Activated gamma-delta T cell treated with Interleukin-2 at 50 U/mL for 16 hours (primary cell): ENCODE data around the gene FBXO42.
A peak's percentile ranks its signal among the peaks of the same experiment; 100 is the strongest.

ENCODE experiments used
- DNase-seq: peaks from one replicate; pipeline ENCODE4 v3.0.0-alpha.2; 2020

The FBXO42 gene

DNA sequence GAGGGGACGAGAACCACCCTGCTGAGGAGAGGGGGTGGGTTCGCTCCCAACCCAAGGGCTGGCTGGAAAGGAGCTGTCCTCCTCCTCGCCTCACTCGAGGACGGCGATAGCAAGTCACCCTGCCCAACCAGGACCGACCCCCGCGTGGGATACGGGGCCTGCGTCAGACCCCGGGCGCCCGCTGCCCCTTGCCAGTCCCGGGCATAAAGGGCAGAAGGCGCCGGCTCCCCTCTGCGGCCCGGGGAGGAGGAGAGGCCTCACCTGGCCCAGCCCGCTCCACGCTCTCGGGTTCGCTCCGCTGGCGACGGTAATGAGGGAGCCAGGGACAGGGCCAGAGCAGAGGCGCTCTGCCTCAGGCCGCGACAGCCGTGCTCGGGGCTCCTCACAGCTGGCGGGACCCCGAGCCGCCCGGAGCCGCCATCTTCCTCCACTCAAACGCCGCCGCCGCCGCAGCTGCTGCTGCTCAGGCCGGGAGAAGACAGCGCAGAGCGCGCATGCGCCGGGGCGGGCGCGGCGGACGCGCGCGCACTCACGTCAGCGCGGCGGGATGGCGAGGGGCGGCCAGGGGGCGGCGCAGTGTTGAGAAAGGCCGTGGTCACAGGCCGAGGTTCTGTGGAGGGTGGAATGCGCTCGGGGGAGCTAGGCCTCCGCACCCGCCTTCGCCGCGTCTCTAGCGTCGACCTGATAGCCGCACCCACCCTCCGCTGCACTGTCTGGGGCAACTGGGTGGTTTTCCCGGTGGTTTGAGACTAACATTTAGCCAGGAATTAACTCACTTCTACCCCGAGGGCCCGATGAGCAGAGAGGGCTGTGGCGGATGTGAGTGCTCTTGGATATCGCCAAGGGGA lies at the start of gene FBXO42:
Gene FBXO42, minus strand, starts transcription at position 487 of the 848 bp plus-strand sequence. CDS start 37,062 bp downstream, outside the sequence.
- DNase-seq: peak; percentile 89

DNA sequence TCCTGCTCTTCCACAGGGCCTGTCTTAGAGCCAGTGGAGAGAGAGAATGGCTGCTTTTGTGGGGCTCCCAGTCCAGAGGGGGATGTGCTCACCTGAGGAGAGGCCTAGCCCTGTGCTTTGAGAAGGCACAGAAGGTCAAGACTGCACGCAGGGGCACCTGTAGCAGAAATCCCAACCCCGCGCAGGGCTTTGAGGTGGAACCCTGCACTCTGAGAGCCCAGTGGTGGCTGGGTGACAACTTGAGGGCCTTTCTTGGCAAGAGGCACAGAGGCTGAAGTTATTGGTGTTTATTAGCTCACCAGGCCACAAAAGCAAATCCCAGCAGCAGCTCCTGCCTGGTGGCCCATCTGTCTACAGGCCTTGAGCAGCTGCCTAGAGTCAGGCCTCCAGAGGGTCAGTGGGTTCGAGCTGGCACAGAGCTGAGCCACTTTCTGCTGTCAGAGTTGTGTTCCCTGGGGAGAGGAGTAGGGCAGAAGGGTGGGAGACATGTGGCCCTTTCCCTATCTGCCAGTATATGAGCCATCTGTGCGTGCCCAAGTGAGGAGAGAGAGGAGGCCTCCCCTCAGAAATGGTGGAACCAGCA lies 46.2 kb upstream of the FBXO42 start:
- no peak for DNase-seq

DNA sequence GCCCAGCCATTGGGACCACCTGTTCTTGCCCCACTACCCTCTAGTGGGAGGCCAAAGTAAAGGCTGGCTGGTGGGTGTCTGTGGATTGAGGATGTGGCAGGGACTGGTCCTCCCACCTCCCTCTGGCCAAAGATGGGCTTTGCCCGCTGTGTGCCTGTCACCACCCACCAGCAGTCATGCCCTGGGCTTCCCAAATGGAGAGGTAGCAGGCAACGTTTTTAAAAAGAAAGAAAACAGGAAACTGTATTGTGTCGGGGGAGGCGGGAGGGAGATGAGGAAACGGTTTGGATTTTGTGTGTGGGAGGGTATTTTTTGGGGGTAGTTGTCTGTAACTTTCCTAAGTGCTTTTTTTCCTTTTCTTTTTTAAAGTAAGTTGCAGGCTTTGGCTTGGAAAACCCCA lies 44.8 kb upstream of the FBXO42 start:
- no peak for DNase-seq

DNA sequence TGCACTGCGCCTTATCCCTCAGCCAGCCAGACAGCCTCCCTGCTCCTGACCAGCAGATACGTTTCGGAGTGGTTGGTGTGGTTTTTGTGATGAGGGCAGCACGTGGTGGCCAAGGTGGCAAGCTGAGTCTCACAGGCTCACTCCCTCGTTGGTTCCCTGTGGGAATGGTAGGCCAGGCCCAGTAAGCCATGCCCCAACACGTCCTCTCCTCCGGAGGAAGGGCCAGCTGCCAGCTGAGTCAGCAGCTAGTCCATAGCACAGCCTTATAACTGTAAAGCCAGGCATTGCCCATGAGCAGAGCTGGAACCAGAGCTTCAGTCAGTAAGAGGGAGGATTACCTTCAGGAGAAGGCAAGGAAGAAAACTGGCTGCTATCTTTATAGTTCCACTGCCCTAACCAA lies 44.3 kb upstream of the FBXO42 start:
- no peak for DNase-seq

DNA sequence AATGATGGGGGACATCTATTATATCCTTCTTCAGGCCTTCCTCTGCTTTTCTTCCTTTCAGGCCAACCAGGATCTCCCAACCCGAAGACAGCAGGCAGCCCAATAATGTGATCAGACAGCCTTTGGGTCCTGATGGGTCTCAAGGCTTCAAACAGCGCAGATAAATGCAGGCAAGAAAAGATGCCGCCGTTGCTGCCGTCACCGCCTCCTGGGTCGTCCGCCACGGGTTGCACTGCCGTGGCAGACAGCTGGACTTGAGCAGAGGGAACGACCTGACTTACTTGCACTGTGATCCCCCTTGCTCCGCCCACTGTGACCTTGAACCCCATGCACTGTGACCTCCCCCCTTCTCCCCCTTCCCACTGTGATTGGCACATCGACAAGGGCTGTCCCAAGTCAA lies 42.7 kb upstream of the FBXO42 start:
- no peak for DNase-seq

DNA sequence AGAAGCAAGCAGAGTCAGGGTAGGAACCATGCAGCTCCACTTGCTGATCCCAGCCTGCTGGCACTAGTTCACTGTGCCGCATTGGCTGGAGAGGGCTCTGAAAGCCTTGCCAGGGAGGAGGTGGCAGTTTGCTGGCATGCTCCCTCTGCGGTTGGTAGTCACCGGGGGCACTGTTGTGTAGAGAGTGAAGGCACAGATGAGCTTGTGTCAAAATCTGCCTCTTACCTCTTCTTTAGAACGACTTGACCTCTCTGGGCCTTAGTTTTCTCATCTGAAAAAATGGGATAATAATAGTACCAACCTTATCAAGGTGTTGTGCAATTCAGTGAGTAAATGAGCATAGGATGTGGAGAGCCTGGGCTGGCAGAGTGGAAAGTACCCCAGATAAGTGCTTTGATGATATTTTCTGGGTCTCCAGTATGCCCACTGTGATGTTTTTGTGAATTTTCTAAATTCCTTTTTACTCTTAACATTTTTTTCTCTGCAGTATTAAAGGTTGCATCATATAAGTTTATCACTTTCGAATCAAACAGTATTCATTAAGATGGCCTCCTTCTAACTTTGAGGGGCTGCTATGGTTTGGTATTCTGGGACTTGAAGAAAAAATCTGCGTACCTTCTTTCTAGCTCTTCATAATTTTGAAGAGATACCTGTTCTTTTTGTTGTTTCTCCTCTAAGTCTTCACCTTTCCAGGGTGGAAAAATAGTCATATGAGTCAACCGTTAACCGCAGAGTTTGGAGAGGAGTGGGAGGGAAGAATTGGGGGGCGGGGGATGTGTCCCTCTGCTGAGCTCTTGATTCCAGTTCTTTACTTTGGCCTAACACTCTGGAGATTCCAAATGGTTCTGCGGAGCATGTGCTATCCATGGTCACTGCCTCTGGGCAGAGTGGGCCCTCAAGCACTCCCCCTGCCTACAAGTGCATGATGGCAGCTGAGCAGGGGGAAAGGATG lies 41.6 kb upstream of the FBXO42 start:
- no peak for DNase-seq

DNA sequence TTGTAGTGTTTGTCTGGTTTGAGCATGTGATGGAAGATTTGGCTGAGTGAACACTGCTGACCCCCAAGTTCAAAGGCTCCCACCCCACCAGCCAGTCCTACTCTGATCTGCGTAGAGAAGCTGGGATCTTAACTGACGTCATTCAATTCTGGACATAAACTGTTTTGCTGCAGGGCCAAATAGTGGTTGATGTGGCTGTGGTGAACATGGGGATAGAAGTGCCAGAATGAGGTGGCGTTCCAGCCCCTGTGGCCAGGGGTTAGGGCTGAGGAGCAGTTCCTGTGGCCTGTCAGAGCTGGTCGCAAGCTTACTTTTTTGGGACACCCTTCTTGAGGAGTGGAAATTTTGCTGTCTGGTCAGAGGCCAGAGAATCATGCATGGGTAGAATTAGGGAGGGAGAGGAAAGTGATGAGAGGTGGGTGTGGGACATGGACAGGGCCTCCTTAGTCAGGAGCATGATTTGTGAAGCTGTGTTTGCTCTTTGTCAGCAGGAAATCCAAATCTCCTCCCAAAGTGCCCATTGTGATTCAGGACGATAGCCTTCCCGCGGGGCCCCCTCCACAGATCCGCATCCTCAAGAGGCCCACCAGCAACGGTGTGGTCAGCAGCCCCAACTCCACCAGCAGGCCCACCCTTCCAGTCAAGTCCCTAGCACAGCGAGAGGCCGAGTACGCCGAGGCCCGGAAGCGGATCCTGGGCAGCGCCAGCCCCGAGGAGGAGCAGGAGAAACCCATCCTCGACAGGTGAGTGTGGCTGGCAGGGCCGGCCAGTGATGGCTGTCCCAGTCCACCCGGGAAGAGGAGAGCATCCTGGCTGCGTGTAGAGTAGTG lies 40.7 kb upstream of the FBXO42 start:
- DNase-seq: no peak

DNA sequence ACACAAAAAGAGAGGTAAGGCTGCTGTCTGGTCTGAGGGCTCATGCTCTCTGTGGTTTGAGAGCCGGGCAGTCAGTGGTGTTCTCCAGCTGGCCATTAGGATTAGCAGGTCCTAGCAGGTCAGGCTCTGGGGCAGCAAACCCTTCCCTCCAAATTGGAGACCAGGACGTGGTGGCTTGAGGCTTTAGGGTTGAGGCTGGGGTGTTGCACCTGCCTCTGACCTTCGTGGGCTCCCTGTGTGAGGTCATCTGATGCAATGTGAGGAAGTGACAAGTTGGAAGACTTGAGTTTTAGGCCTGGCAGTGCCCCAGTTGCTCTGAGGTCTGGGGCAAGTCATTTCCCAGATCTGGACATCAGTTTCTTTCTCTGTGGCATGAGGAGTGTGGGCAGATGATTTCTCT lies 39.1 kb upstream of the FBXO42 start:
- no peak for DNase-seq

DNA sequence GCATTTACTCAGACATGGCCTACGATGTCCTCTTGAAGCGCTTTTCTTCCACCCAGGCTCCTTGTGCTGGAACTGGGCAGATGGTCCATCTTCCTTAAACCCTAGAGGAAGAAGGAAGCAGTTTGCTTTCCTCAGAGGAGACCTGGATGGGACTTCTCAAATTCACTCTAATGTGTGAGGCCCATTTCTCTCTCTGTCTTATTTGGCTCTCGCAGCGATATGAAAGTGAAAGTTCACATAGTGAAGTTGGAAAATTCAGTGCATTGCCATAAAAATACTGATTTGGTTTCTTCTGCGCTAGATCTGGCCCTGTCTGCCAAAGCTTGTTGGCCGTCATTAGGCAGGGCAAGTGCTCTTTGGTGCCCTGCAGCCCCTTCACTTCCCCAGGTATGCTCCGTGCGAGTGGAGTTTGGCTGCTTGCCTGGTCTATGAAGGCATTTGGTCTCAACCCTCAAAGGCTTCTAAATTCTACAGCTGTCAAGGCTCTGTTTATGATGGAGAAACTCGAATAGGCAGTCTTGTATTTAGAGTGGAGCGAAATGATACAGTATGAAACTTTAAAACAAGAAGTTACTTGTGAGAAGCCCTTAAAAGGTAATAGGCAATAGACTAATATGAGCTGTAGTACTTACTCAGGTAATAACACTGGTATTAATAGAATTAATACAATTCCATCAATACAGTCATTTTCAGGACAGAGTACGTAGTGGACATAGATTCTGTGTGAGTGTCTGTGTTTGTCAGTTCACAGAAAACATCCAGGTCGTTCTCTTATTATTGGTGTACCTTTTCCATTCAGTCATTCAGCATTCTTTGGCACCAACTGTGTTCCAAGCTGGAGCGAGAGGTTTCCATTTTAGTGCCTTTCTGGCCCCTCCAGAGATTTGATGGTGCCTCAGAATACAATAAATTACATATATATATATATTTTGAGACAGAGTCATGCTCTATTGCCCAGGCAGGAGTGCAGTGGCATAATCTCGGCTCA lies 35.2 kb upstream of the FBXO42 start:
- no peak for DNase-seq

DNA sequence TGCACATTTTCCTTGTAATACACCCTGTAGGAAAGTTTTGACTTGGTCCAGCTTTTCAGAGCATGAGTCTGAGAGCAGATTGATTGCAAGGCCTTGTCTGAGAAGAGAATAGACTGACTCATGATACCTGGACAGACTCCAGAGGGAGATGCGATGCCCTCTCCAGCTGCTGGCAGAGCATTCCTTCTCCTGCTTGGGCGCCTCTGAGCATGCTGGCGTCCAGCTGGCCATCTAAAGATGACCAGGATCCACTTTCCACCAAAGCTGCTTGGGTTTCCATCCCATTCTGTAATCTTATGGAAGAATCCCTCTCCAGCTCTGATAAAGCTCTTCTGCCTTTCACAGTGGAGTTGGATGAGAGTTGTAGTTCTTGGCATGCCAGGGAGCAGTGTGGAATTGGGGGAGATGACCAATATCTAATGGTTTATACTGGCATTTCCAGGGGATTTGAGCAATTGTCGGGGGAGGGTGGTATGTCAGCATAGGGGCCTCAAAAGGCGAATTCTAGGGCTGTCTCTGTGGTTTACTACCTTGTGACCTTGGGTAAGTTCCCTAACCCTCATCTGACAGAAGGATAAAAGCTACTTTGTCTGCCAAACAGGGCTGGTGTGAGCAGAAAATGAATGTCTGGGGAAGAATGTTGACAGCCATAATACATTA lies 34.3 kb upstream of the FBXO42 start:
- DNase-seq: no peak

DNA sequence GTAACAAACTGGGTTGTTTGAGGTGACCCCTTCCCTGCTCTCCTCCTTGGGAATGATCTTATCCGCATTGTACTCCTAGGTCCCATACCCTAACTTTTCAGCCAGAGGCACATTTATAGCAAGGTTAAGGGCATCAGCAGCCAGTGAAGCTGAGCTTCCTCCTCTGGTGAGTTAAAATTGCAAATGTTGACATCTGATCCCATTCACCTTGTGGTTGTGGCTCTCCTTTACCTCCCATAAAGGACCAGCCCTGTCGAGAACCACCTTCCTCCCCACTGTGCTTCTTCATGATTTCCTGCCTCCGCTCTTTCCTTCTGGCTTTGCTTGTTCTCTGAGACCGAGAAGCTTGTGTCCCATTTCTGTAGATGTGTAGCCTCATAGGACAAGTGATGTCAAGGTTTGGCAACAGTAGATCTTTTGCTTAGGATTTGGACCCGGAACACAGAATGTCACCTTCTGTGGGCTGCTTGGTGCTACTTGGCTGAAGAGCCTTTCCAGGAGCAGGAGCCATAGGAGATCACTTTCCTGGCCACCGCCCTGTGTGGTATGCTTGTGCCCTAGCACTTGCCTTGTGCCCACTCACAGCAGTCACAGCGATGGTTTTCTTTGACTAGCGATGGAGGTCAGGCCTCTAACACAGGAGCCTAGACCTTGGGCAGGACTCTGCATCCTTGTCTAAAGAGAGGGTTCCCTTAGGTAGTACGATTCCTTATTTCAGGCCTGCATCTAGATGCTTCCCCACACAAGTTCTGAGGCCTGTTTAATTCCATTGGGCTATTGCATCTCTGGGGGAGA lies 33.6 kb upstream of the FBXO42 start:
- DNase-seq: no peak

DNA sequence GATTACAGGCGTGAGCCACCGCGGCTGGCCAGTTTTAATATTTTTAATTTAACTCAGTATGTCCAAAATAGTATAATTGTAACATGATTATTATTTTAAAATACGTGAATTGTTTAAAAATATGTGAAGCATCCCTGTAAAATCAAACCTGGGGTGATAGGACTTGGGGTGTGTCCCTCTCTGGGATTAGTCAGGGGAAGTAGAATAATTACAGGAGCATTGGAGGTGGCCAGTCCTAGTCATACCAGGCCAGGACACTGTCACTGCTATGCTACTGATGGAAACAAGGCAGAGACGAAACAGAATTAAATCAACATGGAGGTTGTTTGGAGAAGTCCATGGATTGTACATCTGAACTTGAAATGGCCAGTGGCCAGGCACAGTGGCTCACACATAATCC lies 31.6 kb upstream of the FBXO42 start:
- DNase-seq: no peak

DNA sequence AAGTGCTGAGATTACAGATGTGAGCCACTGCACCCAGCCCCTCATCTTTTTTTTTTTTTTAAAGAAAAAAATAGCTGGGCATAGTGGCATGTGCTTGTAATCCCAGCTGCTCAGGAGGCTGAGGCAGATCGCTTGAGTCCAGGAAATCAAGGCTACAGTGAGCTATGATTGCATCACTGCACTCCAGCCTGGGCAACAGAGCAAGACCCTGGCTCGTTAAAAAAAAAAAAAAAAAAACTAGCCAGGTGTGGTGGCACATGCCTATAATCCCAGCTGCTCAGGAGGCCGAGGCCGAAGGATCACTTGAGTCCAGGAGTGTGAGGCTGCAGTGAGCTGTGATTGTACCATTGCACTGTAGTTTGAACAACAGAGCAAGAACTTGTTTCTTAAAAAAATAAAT lies 28.6 kb upstream of the FBXO42 start:
- no peak for DNase-seq

DNA sequence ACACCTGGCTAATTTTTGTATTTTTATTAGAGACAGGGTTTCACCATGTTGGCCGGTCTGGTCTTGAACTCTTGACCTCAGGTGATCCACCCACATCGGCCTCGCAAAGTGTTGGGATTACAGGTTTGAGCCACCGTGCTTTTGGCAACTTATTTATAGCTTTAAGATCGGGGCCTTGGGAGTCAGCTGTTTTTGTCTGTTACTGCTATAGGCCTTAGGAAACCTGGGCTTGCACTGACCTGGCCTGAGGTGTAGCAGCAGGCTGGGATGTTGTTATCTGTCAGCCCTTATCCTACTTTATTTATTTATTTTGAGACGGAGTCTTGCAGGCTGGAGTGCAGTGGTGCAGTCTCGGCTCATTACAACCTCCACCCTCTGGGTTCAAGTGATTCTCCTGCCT lies 26.2 kb upstream of the FBXO42 start:
- no peak for DNase-seq

DNA sequence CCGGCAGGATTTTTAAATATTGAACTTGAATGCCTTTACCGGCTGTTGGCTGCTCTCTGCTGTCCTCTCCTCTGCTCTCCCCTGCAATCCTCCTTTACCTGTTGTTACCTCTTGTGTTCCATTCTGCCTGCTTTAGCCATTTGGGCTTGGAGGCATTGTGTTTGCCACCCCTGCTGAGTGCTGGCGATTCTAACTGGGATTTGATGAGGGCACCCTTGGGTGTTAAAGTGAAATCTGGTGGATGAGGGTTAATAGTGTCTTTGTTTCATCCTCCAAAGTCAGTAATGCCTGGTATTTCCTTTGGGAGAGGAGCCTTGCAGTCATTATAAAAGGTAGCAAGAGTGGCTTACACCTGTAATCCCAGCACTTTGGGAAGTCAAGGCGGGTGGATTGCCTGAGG lies 24.7 kb upstream of the FBXO42 start:
- no peak for DNase-seq

DNA sequence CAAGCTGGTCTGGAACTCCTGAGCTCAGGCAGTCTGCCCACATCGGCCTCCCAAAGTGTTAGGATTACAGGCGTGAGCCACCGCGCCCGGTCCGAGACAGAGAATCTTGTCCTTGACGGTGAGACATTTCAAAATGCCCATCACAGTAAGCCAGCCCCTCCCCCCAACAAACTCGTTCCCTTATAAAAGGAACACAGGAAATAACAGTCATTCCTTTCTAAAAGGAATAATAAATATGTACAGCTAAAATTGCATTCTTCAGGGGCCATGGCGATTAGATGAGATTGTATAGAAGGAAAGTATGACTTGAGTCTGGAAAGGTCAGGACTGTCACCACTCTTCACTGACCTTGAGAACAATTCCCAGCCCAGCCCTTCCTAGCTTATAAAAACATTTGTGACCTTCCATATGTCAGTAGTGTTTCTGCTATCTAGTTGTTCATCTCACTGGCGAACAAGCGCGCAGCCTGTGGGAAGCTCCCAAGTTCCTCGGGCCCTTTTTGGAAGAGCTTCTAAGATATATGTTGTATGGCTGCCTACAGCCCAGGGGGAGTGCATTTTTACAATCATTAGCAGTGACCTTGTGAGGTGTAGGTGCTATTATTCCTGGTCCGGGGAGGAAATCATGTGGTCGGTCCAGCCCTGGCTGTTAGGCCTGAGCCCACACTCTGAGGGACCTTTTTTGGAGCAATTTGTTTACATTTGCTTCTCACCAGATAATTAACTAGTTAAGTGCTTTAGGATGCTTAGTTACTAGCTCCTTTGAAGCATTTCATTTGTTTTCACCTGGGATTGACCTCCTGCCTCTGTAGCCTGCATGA lies 23.5 kb upstream of the FBXO42 start:
- no peak for DNase-seq

DNA sequence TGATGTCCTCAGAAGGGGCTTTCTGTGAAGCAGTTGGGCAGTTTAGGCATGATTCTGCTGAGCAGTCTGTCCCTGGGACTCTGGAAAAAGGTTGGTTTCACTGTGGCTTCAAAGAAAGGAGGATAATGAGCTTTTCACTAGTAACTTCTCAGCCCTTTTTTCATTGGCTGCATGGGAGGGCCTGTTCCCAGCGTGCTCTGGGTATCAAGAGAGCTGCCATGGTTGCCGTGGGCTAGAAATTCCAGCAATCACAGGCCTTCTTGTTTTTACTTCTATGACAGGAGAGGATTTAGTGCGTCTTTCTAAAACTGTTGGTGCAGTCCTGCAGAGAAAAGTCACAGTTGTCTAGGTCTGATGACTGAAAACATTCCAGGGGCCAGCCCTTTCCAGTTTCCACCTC lies 22.0 kb upstream of the FBXO42 start:
- DNase-seq: no peak

DNA sequence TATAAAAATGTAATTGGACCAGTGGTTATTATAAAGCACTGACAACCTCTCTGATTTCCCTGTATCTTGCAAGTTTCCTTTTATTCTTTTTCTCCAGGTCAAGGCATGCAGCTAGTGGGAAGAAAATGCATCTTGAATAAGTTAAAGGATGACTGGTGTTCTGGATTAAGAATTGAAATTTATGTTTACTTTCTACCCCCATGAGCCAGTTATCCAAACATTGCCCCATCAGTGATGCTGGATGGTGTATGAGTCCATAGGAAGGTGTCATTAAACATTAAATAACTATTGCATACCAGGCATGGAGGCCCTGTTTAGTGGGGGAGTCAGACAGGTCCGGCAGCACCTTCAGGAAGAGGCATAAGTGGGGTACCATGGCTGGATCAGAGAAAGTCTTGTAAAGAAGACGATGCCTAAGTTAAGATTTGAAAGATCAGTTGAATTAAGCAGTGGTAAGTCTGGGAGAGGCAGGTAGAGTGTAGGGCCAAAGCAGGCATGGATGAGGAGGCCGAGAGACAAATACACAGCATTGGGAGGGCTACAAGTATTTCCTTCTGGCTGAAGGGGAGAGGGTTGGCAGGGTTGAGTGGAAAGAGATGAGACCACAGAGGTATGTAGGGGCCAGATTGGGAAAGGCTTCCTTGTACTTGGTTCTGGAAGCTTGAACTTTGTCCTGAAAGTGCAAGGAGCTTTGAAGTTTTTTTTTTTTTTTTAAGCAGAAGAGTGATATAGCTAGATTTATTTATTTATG lies 20.4 kb upstream of the FBXO42 start:
- DNase-seq: no peak
